IMR-90 (cell line): Measurements from ENCODE around the gene NANOS3. TPM values are rescaled to one million over a fixed set of nuclear protein-coding genes. Genes with fewer than 3 reads are reported as not detected.

Source experiments
- ATAC-seq: fragments of 200-7000 bp; cut with Tn5 transposase; 2 replicates; pipeline ENCODE4 v1.9.1; 2020; ENCODE audit warnings: low read depth, mild to moderate bottlenecking, moderate library complexity
- BruUV-seq: library from RNA; stranded (reverse); fragments of 400-500 nt; replicated peaks from 2 replicates; lab custom pipeline; 2021; lab: Mats Ljungman, UMichigan
- CTCF ChIA-PET: fragments of 300-600 bp; formaldehyde crosslinking; extraction: SDS; loops from one replicate; lab custom pipeline; 2021; ENCODE audit warnings: antibody characterized with exemption; lab: Yijun Ruan, JAX
- POLR2A ChIA-PET: fragments of 300-600 bp; sonication (Branson Sonifier 250); formaldehyde crosslinking; loops from one replicate; lab custom pipeline; 2022; ENCODE audit warnings: antibody characterized with exemption; ENCODE audit not compliant: unreplicated experiment; lab: Charles Lee
- DNase-seq: peaks from one replicate; pipeline ENCODE4 v3.0.0; 2013
- H2AFZ ChIP-seq: replicated peaks from 2 replicates; pipeline ENCODE3; 2013; ENCODE audit warnings: low read length, mild to moderate bottlenecking; ENCODE audit not compliant: poor library complexity
- H2AK5ac ChIP-seq: 2 replicates; pipeline ENCODE4 v1.6.1; 2013; ENCODE audit warnings: low read depth, low read length, inconsistent platforms
- H2AK9ac ChIP-seq: replicated peaks from 2 replicates; pipeline ENCODE3; 2013; ENCODE audit warnings: mild to moderate bottlenecking, low read depth, low read length, moderate library complexity; ENCODE audit not compliant: poor library complexity
- H2BK120ac ChIP-seq: 2 replicates; pipeline ENCODE4 v1.6.1; 2013; ENCODE audit warnings: low read depth, low read length, inconsistent platforms
- H2BK15ac ChIP-seq: 3 replicates; pipeline ENCODE4 v1.6.1; 2013; ENCODE audit warnings: low read depth, low read length, inconsistent platforms
- H2BK20ac ChIP-seq: 2 replicates; pipeline ENCODE4 v1.6.1; 2013; ENCODE audit warnings: low read depth, mild to moderate bottlenecking, inconsistent platforms, low read length, moderate library complexity
- H2BK5ac ChIP-seq: 2 replicates; pipeline ENCODE4 v1.6.1; 2013; ENCODE audit warnings: mild to moderate bottlenecking, low read depth, low read length, inconsistent platforms; ENCODE audit not compliant: poor library complexity, severe bottlenecking
- H3K14ac ChIP-seq: replicated peaks from 2 replicates; pipeline ENCODE4 v1.6.1; 2013; ENCODE audit warnings: low read depth, low read length, inconsistent platforms
- H3K18ac ChIP-seq: 2 replicates; pipeline ENCODE4 v1.6.1; 2013; ENCODE audit warnings: low read depth, low read length, control low read depth
- H3K23ac ChIP-seq: 2 replicates; pipeline ENCODE4 v1.6.1; 2013; ENCODE audit warnings: low read depth, low read length, inconsistent platforms
- H3K27ac ChIP-seq: 2 replicates; pipeline ENCODE4 v1.5.1; 2013; ENCODE audit warnings: mild to moderate bottlenecking, control low read depth, low read length; ENCODE audit not compliant: insufficient read depth
- H3K27me3 ChIP-seq: 2 replicates; pipeline ENCODE4 v1.6.1; 2013; ENCODE audit warnings: low read length; ENCODE audit not compliant: control insufficient read depth, insufficient read depth
- H3K36me3 ChIP-seq: 2 replicates; pipeline ENCODE4 v1.6.1; 2013; ENCODE audit warnings: low read length, mixed read lengths; ENCODE audit not compliant: control insufficient read depth, insufficient read depth
- H3K4ac ChIP-seq: 2 replicates; pipeline ENCODE4 v1.6.1; 2013; ENCODE audit warnings: low read depth, low read length, inconsistent platforms
- H3K4me1 ChIP-seq: 2 replicates; pipeline ENCODE4 v1.6.1; 2013; ENCODE audit warnings: low read length, mixed read lengths; ENCODE audit not compliant: control insufficient read depth, insufficient read depth
- H3K4me2 ChIP-seq: 2 replicates; pipeline ENCODE4 v1.6.1; 2013; ENCODE audit warnings: low read depth, mild to moderate bottlenecking, control low read depth, low read length, moderate library complexity
- H3K4me3 ChIP-seq: 2 replicates; pipeline ENCODE4 v1.5.1; 2013; ENCODE audit warnings: low read depth, mild to moderate bottlenecking, control low read depth, low read length, moderate library complexity; ENCODE audit not compliant: insufficient read depth
- H3K56ac ChIP-seq: 2 replicates; pipeline ENCODE4 v1.6.1; 2013; ENCODE audit warnings: low read length, inconsistent platforms; ENCODE audit not compliant: insufficient read depth; ENCODE audit errors: extremely low read depth
- H3K79me1 ChIP-seq, 2 experiments: 2 replicates each; pipeline ENCODE4 v1.6.1; 2013; ENCODE audit warnings: low read length in 2 of 2, inconsistent platforms in 1 of 2, low read depth in 1 of 2
- H3K9ac ChIP-seq: 2 replicates; pipeline ENCODE4 v1.6.1; 2013; ENCODE audit warnings: low read depth, low read length, control low read depth
- H3K9me1 ChIP-seq: 2 replicates; pipeline ENCODE4 v1.6.1; 2013; ENCODE audit warnings: low read length, inconsistent platforms; ENCODE audit not compliant: insufficient read depth
- H3K9me3 ChIP-seq: 2 replicates; pipeline ENCODE4 v1.6.1; 2013; ENCODE audit warnings: low read length; ENCODE audit not compliant: control insufficient read depth, insufficient read depth
- H4K20me1 ChIP-seq: 2 replicates; pipeline ENCODE4 v1.6.1; 2013; ENCODE audit warnings: low read length, inconsistent platforms; ENCODE audit not compliant: insufficient read depth
- H4K5ac ChIP-seq: 2 replicates; pipeline ENCODE4 v1.6.1; 2013; ENCODE audit warnings: mild to moderate bottlenecking, low read depth, low read length, control low read depth
- H4K8ac ChIP-seq, 2 experiments: 2 replicates each; pipeline ENCODE4 v1.6.1; 2013; ENCODE audit warnings: low read depth in 2 of 2, low read length in 2 of 2, control low read depth in 1 of 2, inconsistent platforms in 1 of 2
- H4K91ac ChIP-seq: 2 replicates; pipeline ENCODE4 v1.6.1; 2013; ENCODE audit warnings: low read depth, low read length, inconsistent platforms; ENCODE audit not compliant: insufficient read depth
- BHLHE40 ChIP-seq: fragments of 150-350 bp; IDR thresholded peaks from 2 replicates; pipeline ENCODE4 v1.6.1; 2016; ENCODE audit warnings: mild to moderate bottlenecking, low read depth, low read length
- CEBPB ChIP-seq: IDR thresholded peaks from 2 replicates; pipeline ENCODE4 v1.6.1; 2012; ENCODE audit warnings: low read depth, low read length, improper control_type of control experiment
- CHD1 ChIP-seq: IDR thresholded peaks from 2 replicates; pipeline ENCODE4 v1.6.1; 2012; ENCODE audit warnings: low read depth, low read length, improper control_type of control experiment
- FOS ChIP-seq: fragments of 150-350 bp; IDR thresholded peaks from 2 replicates; pipeline ENCODE4 v1.6.1; 2016; ENCODE audit warnings: low read depth, low read length
- MAFK ChIP-seq: IDR thresholded peaks from 2 replicates; pipeline ENCODE4 v1.6.1; 2012; ENCODE audit warnings: low read depth, low read length, improper control_type of control experiment
- MAZ ChIP-seq: IDR thresholded peaks from 2 replicates; pipeline ENCODE4 v1.6.1; 2012; ENCODE audit warnings: low read depth, mild to moderate bottlenecking, low read length, improper control_type of control experiment, moderate library complexity, borderline replicate concordance
- MXI1 ChIP-seq: IDR thresholded peaks from 2 replicates; pipeline ENCODE4 v1.6.1; 2012; ENCODE audit warnings: low read depth, mild to moderate bottlenecking, low read length, moderate library complexity, borderline replicate concordance
- NFE2L2 ChIP-seq: fragments of 150-350 bp; IDR thresholded peaks from 2 replicates; pipeline ENCODE4 v1.6.1; 2016; ENCODE audit warnings: low read depth, mild to moderate bottlenecking, low read length
- POLR2A ChIP-seq: IDR thresholded peaks from 2 replicates; pipeline ENCODE4 v1.6.1; 2012; ENCODE audit warnings: mild to moderate bottlenecking, low read depth, low read length
- RAD21 ChIP-seq: IDR thresholded peaks from 2 replicates; pipeline ENCODE4 v1.6.1; 2012; ENCODE audit warnings: low read length, improper control_type of control experiment
- RCOR1 ChIP-seq: IDR thresholded peaks from 2 replicates; pipeline ENCODE4 v1.6.1; 2012; ENCODE audit warnings: mild to moderate bottlenecking, low read length, improper control_type of control experiment; ENCODE audit not compliant: insufficient replicate concordance
- RFX5 ChIP-seq: IDR thresholded peaks from 2 replicates; pipeline ENCODE4 v1.8.0; 2012; ENCODE audit warnings: low read depth, mild to moderate bottlenecking, low read length, moderate library complexity
- SMC3 ChIP-seq: fragments of 150-350 bp; IDR thresholded peaks from 2 replicates; pipeline ENCODE4 v1.6.1; 2016; ENCODE audit warnings: low read depth, mild to moderate bottlenecking, antibody characterized with exemption, low read length, moderate library complexity
- WGBS, 2 experiments: methylation state at CpG; one replicate each; pipeline versions ENCODE4 v1.1.5 to v1.1.7; 2013; ENCODE audit warnings: missing lambda C conversion rate in 2 of 2; ENCODE audit not compliant: insufficient read length in 1 of 2; ENCODE audit errors: extremely low coverage in 2 of 2; 5-methylcytosine and 5-hydroxymethylcytosine counted together
- dilution Hi-C: fragments of 300-500 bp; cut with HindIII; formaldehyde crosslinking; loops from one replicate; pipeline ENCODE4 v1.14.3; 2018; ENCODE audit warnings: low sequenced_read_pairs; ENCODE audit not compliant: unreplicated experiment
- in situ Hi-C: fragments of 300-500 bp; cut with MboI; formaldehyde crosslinking; loops from 3 replicates; pipeline ENCODE4 v1.14.3; 2019; ENCODE audit warnings: low sequenced_read_pairs, inconsistent platforms, mixed read lengths
- intact Hi-C: fragments of 100-400 bp; cut with micrococcal nuclease; formaldehyde crosslinking; loops from 2 replicates; pipeline ENCODE4 v1.10.0; 2022
- polyA plus RNA-seq, 3 experiments: library from polyadenylated mRNA; depleted of rRNA; stranded (reverse); fragments of >200 nt; gene quantifications; 2 replicates each; pipeline ENCODE4 v1.2.3, GENCODE V29; 2012; ENCODE audit warnings: low replicate concordance in 1 of 3
- total RNA-seq: library from RNA; depleted of rRNA; stranded (reverse); fragments of >200 nt; gene quantifications from 2 replicates; pipeline ENCODE4 v1.2.3, GENCODE V29; 2012
- TF ChIP-seq, protein P1 (sequence below): fragments of 150-350 bp; IDR thresholded peaks from 2 replicates; pipeline ENCODE4 v1.6.1; 2017; ENCODE audit warnings: mild to moderate bottlenecking, antibody characterized with exemption, low read length, low read depth
- TF ChIP-seq, protein P2 (sequence below): conservative IDR thresholded peaks from 2 replicates; pipeline ENCODE4 v1.5.1; 2012; ENCODE audit warnings: mild to moderate bottlenecking, low read depth, low read length, improper control_type of control experiment

NANOS3 gene
- total and polyA plus RNA-seq, 2 of the 4 experiments (the other 2 are of a cell fraction) = 0.63 TPM; not detected in 1

DNA sequence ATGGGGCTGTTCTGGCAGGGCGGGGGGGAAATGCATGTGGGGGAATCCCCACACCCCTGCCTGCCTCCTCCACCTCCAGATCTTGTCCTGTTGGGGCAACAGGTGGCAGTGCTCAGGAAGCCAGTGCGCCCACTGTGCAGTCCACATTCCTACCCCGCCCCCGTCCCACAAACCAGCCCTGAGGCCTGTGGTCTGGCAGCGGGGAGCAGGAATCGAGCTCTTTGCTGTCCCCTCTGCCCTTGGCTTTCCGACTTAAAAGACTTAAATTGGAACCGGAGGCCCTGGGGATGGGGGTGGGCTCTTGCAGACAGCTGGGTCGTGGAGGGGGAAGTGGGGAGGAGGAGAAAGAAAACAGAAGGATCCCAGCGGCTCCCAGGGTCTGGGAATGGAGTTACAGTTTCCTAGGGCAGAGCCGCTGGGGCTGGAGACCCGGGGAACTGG is 4.3 kb downstream of the NANOS3 start:
- intact Hi-C loops (loop anchor here (2.0 to 10.0 kb wide), 4 partner anchors 72 to 604 kb away; partner anchors contain the start of genes ASF1B and DCAF15), in situ Hi-C loops (loop anchor here (5.0 to 25.0 kb wide), 3 partner anchors 191 to 594 kb away; partner anchors contain the start of genes MISP3 and PTGER1), dilution Hi-C loops (no loop called here)
- peak overlapping the region; percentile 80; the same call in 1 of the 2 replicates for H3K4ac ChIP-seq
- ATAC-seq (no peak), DNase-seq (peak; percentile 27)
- peaks cover 19% of the 10 kb centered on the region for H3K4me1 ChIP-seq
- no peak overlapping the region for H3K9ac ChIP-seq
- no peak overlapping the region for H3K23ac ChIP-seq
- no peak overlapping the region for H3K56ac ChIP-seq
- peak overlapping the region; percentile 52 for H2AK9ac ChIP-seq
- H4K8ac ChIP-seq = peak overlapping the region; percentile 61 to 93; a peak in 3 of 4 replicates
- peaks cover 2% of the 10 kb centered on the region; the same call in 1 of the 2 replicates for H3K27me3 ChIP-seq
- no peak overlapping the region for H2BK5ac ChIP-seq
- peak overlapping the region; percentile 76; the same call in 1 of the 2 replicates for H4K91ac ChIP-seq
- no peak overlapping the region for H3K4me3 ChIP-seq
- no peaks in the 10 kb centered on the region for H3K79me1 ChIP-seq
- BruUV-seq = no TSS peak
- H4K20me1 ChIP-seq = no peaks in the 10 kb centered on the region
- peaks cover 9% of the 10 kb centered on the region; the same call in 1 of the 2 replicates for H3K9me1 ChIP-seq
- H2AK5ac ChIP-seq = peak overlapping the region; percentile 88; the same call in 1 of the 2 replicates
- H4K5ac ChIP-seq = peak overlapping the region; percentile 90
- WGBS, 2 experiments = 13% methylated on average over 4 of the region's 12 CpGs; no CpG with 5 or more reads in 1 of the 2 experiments
- H3K9me3 ChIP-seq = no peaks in the 10 kb centered on the region
- H3K36me3 ChIP-seq = no peaks in the 10 kb centered on the region
- no peak overlapping the region for H3K27ac ChIP-seq
- peak overlapping the region; percentile 38 for H3K18ac ChIP-seq
- CTCF ChIA-PET = interaction anchor here (1.2 kb wide), 1 partner anchor 57 kb away, joined by 3 read pairs; the partner anchor contains the start of gene PODNL1
- 0 out of 2 replicates have a peak overlapping the region, but pooled peaks have one; percentile 9 for H2BK120ac ChIP-seq
- POLR2A ChIA-PET = no interaction called here
- H2AFZ ChIP-seq = peak overlapping the region; percentile 84
- H2BK15ac ChIP-seq = 0 out of 3 replicates have a peak overlapping the region, but pooled peaks have one; percentile 61
- H3K4me2 ChIP-seq = no peak overlapping the region
- H2BK20ac ChIP-seq = 0 out of 2 replicates have a peak overlapping the region, but pooled peaks have one; percentile 14
- H3K14ac ChIP-seq = 0 out of 2 replicates have a peak overlapping the region, but pooled peaks have one; percentile 33
- no peak for TF ChIP-seq NFE2L2
- no peak for TF ChIP-seq MAZ
- TF ChIP-seq RAD21 = no peak
- no peak for TF ChIP-seq POLR2A
- TF ChIP-seq, protein P1, sequence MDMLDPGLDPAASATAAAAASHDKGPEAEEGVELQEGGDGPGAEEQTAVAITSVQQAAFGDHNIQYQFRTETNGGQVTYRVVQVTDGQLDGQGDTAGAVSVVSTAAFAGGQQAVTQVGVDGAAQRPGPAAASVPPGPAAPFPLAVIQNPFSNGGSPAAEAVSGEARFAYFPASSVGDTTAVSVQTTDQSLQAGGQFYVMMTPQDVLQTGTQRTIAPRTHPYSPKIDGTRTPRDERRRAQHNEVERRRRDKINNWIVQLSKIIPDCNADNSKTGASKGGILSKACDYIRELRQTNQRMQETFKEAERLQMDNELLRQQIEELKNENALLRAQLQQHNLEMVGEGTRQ = no peak
- no peak for TF ChIP-seq BHLHE40
- TF ChIP-seq RFX5 = no peak
- TF ChIP-seq MAFK = no peak
- no peak for TF ChIP-seq MXI1
- TF ChIP-seq, protein P2, sequence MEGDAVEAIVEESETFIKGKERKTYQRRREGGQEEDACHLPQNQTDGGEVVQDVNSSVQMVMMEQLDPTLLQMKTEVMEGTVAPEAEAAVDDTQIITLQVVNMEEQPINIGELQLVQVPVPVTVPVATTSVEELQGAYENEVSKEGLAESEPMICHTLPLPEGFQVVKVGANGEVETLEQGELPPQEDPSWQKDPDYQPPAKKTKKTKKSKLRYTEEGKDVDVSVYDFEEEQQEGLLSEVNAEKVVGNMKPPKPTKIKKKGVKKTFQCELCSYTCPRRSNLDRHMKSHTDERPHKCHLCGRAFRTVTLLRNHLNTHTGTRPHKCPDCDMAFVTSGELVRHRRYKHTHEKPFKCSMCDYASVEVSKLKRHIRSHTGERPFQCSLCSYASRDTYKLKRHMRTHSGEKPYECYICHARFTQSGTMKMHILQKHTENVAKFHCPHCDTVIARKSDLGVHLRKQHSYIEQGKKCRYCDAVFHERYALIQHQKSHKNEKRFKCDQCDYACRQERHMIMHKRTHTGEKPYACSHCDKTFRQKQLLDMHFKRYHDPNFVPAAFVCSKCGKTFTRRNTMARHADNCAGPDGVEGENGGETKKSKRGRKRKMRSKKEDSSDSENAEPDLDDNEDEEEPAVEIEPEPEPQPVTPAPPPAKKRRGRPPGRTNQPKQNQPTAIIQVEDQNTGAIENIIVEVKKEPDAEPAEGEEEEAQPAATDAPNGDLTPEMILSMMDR = no peak
- no peak for TF ChIP-seq CHD1
- no peak for TF ChIP-seq SMC3
- no peak for TF ChIP-seq CEBPB
- no peak for TF ChIP-seq RCOR1
- TF ChIP-seq FOS = no peak
